Esophagus (tissue), 2 donors: ENCODE data around the gene C14orf180. TPM values are rescaled to one million over a fixed set of nuclear protein-coding genes. Genes with fewer than 3 reads are reported as not detected.

ENCODE experiments used
- H3K27ac ChIP-seq, 2 donors: one replicate each; pipeline ENCODE4 v1.5.1; 2013; ENCODE audit warnings: low read depth in 2 of 2, mild to moderate bottlenecking in 2 of 2, inconsistent platforms in 1 of 2, low read length in 1 of 2, moderate library complexity in 1 of 2
- H3K27me3 ChIP-seq, 2 donors: one replicate each; pipeline ENCODE4 v1.6.1; 2013; ENCODE audit warnings: low read length in 2 of 2, control low read depth in 1 of 2, mild to moderate bottlenecking in 1 of 2; ENCODE audit not compliant: insufficient read depth in 2 of 2, control insufficient read depth in 1 of 2
- H3K36me3 ChIP-seq, 2 donors: one replicate each; pipeline ENCODE4 v1.6.1; 2013; ENCODE audit warnings: low read length in 1 of 2; ENCODE audit not compliant: control insufficient read depth in 2 of 2, insufficient read depth in 2 of 2
- H3K4me1 ChIP-seq, 2 donors: one replicate each; pipeline ENCODE4 v1.6.1; 2013; ENCODE audit warnings: low read length in 1 of 2; ENCODE audit not compliant: control insufficient read depth in 2 of 2, insufficient read depth in 2 of 2
- H3K4me3 ChIP-seq, 2 donors: one replicate each; pipeline ENCODE4 v1.5.1; 2013; ENCODE audit warnings: low read length in 2 of 2, mild to moderate bottlenecking in 2 of 2, low read depth in 1 of 2, moderate library complexity in 1 of 2
- H3K9me3 ChIP-seq, 2 donors: one replicate each; pipeline ENCODE4 v1.6.1; 2013; ENCODE audit warnings: mild to moderate bottlenecking in 2 of 2, low read depth in 1 of 2, low read length in 1 of 2, moderate library complexity in 1 of 2; ENCODE audit not compliant: control insufficient read depth in 2 of 2, insufficient read depth in 1 of 2
- WGBS, 2 donors: extraction: QIAGEN DNeasy Blood & Tissue Kit; methylation state at CpG; one replicate each; pipeline ENCODE4 v1.1.7; 2013; 5-methylcytosine and 5-hydroxymethylcytosine counted together
- polyA plus RNA-seq, 2 donors: library from polyadenylated mRNA; stranded (reverse); fragments of 200-250 nt; gene quantifications; one replicate each; pipeline ENCODE4 v1.2.3, GENCODE V29; 2013
- donor health status: healthy with polysubstance abuse.
- donor health status: Bipolar disorder and iron deficiency.

The C14orf180 gene
- polyA plus RNA-seq, 2 donors, result 0.06 TPM; not detected in 1

DNA sequence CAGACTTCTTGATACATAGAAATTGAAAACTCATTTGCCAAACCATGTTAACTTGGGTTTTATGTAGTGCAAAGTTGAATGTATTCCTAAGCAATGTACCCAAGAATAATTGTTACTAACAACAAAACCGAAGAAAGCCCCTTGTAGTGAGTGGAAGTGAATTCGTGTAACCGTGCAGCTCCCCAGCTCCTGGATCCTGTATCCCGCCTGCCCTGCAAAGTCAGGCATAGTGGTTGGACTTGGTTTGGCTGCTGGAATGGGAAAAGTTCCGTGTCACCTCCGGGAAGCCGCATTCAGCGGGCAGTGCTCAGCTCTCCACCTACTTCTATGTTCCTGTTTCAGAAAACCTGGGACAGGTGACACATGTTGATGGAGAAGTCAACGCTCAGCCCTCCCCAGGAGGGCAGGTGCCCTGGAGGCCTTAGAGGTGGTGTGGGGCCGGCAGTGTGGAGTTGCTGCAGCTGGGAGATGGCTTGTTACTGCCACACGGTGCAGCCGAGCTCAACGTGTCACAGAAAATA lies 29.2 kb upstream of the C14orf180 start:
- Histone ChIP-seq H3K4me3 (no peak overlapping the region), H3K27me3 (no peaks in the 10 kb centered on the region), H3K9me3 (peaks cover 2 to 4% of the 10 kb centered on the region in 2 donors), H3K4me1 (no peaks in the 10 kb centered on the region), H3K36me3 (no peaks in the 10 kb centered on the region), H3K27ac (no peak overlapping the region)
- WGBS, 2 donors, result 74 to 82% methylated on average over 13 of the region's 13 CpGs

DNA sequence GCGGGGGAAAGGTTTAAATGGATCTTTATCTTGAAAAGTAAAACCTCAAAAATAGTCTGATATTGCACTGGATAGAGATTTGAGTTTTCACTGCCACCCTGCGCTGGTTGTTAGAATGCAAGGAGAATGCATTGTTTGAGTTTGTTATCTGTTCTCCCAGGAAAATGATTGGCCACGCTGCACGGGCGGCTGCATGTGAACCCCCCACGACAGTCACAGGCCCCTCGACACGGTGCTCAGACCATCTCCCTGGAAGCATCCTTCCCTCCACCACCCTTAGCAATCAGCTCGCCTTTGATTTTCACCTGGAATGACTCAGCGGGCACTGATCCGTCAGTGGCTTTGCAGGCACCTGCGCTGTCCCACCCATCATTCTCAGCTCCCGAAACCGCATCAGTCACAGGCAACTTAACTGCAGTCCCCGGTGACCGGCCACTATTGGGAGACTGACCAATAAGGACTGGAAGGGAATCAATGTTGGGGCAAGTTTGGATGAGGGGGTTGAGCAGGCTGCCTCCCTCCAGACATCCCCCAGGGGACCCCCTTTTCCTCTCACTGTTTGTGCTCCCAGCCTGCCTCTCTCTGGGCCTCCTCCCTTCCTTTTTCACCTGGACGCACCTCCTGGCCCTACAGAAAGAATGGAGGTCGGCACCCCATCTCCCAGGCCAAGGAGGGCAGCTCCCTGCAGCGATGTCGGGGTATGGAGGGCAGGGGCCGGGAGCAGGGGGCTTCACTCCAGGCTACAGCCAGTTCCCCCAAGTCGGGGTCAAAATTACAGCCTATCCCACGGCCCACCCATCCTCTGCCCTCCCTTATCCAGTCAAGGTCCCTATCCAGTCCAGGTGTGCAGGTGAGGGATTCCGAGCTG lies 28.5 kb upstream of the C14orf180 start:
- H3K4me1 ChIP-seq, result no peaks in the 10 kb centered on the region

DNA sequence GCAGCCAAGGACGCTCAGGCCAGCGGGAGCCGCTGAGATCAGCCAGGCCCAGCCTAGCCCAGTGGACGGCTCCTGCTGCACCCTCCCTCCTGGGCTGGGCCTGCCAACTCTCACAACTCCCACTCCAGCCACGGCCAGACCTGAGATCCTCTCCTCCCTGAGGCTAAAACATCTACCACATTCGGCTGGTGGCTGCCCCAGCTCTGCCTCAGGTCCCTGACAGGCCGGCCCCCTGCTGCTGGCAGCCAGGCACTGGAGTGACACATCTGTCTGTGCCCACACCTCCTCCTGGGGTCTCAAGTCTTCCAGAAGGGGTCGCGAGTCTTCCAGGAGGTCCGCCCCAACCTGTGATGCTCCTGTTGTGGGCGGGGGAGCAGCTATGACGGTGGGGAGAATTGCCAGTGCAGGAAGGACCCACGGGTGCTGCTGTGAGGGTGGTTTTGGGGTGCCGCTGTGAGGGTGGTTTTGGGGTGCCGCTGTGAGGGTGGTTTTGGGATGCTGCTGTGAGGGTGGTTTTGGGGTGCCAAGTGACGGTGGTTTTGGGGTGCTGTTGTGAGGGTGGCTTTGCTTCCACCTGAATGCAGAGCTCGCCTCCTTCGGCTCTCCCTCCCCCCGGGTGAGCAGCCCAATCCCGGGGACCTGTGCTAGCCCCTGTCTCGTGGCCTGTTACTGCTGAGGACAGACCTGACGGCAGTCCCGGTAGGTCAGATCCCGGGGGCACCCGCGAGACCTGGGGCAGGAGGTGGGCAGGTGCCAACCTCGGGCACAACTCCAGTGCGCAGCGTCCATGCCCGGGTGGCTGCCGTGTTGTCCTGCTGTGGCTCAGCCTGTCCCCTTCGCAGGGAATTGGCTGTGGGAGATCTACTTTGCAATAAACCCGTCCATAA lies 27.5 kb upstream of the C14orf180 start:
- H3K4me3 ChIP-seq, result no peak overlapping the region

More for the DNA sequence above, 28.5 kb upstream of the C14orf180 start:
- Histone ChIP-seq H3K9me3 (peaks cover 2 to 4% of the 10 kb centered on the region in 2 donors), H3K4me3 (no peak overlapping the region), H3K27me3 (no peaks in the 10 kb centered on the region), H3K27ac (no peak overlapping the region), H3K36me3 (no peaks in the 10 kb centered on the region)
- 67 to 69% methylated on average over 24 of the region's 24 CpGs for WGBS, 2 donors

GRCh38 chr14:104552738-104553125 lies 26.8 kb upstream of the C14orf180 start:
- WGBS, 2 donors, result 78 to 83% methylated on average over 9 of the region's 9 CpGs
- no peaks in the 10 kb centered on the region for H3K27me3 ChIP-seq

More for the DNA sequence above, 27.5 kb upstream of the C14orf180 start:
- Histone ChIP-seq H3K4me1 (no peaks in the 10 kb centered on the region), H3K9me3 (peaks cover 2 to 4% of the 10 kb centered on the region in 2 donors), H3K27ac (no peak overlapping the region), H3K27me3 (no peaks in the 10 kb centered on the region), H3K36me3 (no peaks in the 10 kb centered on the region)
- WGBS, 2 donors, result 81% methylated on average over 33 of the region's 33 CpGs

DNA sequence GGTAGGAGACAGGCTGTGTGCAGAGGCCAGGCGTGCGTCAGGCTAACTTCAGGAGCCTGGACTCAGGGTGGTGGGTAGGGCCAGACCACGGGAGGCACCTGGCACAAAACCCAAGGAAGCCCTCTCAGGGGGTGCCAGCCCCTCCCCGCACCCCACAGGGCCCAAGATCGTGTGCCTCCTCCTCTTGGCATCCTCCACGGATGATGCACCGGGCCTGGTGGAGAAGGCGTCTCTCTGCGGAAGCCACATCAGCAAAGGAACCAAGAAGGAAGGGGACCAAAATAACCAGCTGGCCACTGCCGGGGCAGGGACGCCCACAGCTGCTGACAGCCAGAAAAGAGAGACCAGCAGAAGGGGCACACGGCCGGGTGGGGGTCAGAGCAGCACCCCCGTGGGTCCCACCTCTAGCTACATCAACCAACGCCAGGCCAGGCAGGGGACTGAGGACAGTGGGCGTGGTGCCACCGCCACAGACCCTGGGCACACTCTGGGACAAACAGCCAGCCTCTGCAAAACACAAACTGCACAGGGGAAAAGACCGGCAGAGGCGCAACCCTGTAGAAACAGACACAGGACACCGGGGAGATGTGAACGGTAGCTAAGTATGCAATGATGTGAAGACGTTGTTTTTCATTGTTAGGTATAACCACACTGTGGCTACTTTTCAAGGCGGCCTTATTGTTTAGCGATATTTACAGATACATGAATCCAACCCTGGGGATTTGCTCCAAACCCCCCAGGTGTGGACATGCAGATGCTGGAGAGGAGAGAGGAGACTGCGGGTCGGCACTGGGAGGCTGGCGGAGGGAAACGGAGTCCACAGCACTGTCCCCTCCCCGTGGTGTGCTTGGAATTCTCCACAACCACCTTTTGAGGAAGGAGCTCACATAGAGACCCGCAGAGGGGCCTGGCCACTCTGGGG lies 26.1 kb upstream of the C14orf180 start:
- WGBS, 2 donors, result 78 to 79% methylated on average over 27 to 30 of the region's 30 CpGs
- Histone ChIP-seq H3K27ac (no peak overlapping the region), H3K9me3 (peaks cover 2 to 4% of the 10 kb centered on the region in 2 donors), H3K27me3 (no peaks in the 10 kb centered on the region), H3K36me3 (no peaks in the 10 kb centered on the region), H3K4me1 (no peaks in the 10 kb centered on the region), H3K4me3 (no peak overlapping the region)

More at GRCh38 chr14:104552738-104553125, 26.8 kb upstream of the C14orf180 start:
- H3K4me3 ChIP-seq, result no peak overlapping the region
- no peak overlapping the region for H3K27ac ChIP-seq
- H3K9me3 ChIP-seq, result peaks cover 2 to 4% of the 10 kb centered on the region in 2 donors
- H3K36me3 ChIP-seq, result no peaks in the 10 kb centered on the region
- no peaks in the 10 kb centered on the region for H3K4me1 ChIP-seq

- WGBS, 2 donors, result 74 to 75% methylated on average over 11 to 12 of the region's 12 CpGs
- no peak overlapping the region for H3K4me3 ChIP-seq
- peaks cover 2 to 4% of the 10 kb centered on the region in 2 donors for H3K9me3 ChIP-seq
- H3K27me3 ChIP-seq, result no peaks in the 10 kb centered on the region
- H3K36me3 ChIP-seq, result no peaks in the 10 kb centered on the region
- H3K27ac ChIP-seq, result no peak overlapping the region
- H3K4me1 ChIP-seq, result no peaks in the 10 kb centered on the region
These were observed 25.4 kb upstream of the C14orf180 start for GRCh38 chr14:104554088-104554607.

GRCh38 chr14:104554608-104555429 lies 24.7 kb upstream of the C14orf180 start:
- 57 to 60% methylated on average over 26 of the region's 26 CpGs for WGBS, 2 donors
- Histone ChIP-seq H3K36me3 (no peaks in the 10 kb centered on the region), H3K27me3 (no peaks in the 10 kb centered on the region), H3K9me3 (peaks cover 2 to 3% of the 10 kb centered on the region in 2 donors), H3K27ac (no peak overlapping the region), H3K4me3 (no peak overlapping the region), H3K4me1 (no peaks in the 10 kb centered on the region)
